C4-2B (cell line): ENCODE measurements around the gene TNFRSF19.

Source experiments
- H3K27ac ChIP-seq: fragments of 450-650 bp; 2 replicates; pipeline ENCODE4 v1.5.1; 2017
- CTCF ChIP-seq: fragments of 450-650 bp; conservative IDR thresholded peaks from 2 replicates; pipeline ENCODE4 v1.5.1; 2017; ENCODE audit warnings: mild to moderate bottlenecking
- ZFX ChIP-seq: fragments of 450-650 bp; IDR thresholded peaks from 2 replicates; pipeline ENCODE4 v1.6.1; 2017

The TNFRSF19 gene

GRCh38 chr13:23628765-23629565 lies 58.8 kb downstream of the TNFRSF19 start:
- peak overlapping the region; percentile 66 for H3K27ac ChIP-seq

GRCh38 chr13:23629566-23630272 lies 59.5 kb downstream of the TNFRSF19 start:
- TF ChIP-seq ZFX = no peak
- TF ChIP-seq CTCF = no peak
- peak overlapping the region; percentile 66 for H3K27ac ChIP-seq

More at GRCh38 chr13:23628765-23629565, 58.8 kb downstream of the TNFRSF19 start:
- TF ChIP-seq CTCF (no peak), ZFX (no peak)

GRCh38 chr13:23630349-23631093 lies 60.3 kb downstream of the TNFRSF19 start:
- H3K27ac ChIP-seq = peak overlapping the region; percentile 66
- TF ChIP-seq ZFX = no peak
- no peak for TF ChIP-seq CTCF

GRCh38 chr13:23631311-23632047 lies 61.3 kb downstream of the TNFRSF19 start:
- TF ChIP-seq CTCF (no peak), ZFX (no peak)
- no peak overlapping the region; the same call in 1 of the 2 replicates for H3K27ac ChIP-seq

GRCh38 chr13:23632048-23632582 lies 61.9 kb downstream of the TNFRSF19 start:
- no peak overlapping the region for H3K27ac ChIP-seq
- TF ChIP-seq CTCF = no peak
- TF ChIP-seq ZFX = no peak

GRCh38 chr13:23632741-23633140 lies 62.5 kb downstream of the TNFRSF19 start:
- TF ChIP-seq CTCF = no peak
- no peak for TF ChIP-seq ZFX

More at GRCh38 chr13:23632741-23633140, 62.5 kb downstream of the TNFRSF19 start:
- no peak overlapping the region for H3K27ac ChIP-seq
